GM12865 (cell line): Measurements from ENCODE around the gene SUN5.

Source experiments
- DNase-seq: peaks from one replicate; pipeline ENCODE4 v3.0.0; 2010; ENCODE audit warnings: low read depth
- H3K4me3 ChIP-seq: 2 replicates; pipeline ENCODE4 v1.5.1; 2011; ENCODE audit warnings: mild to moderate bottlenecking, low read depth, low read length, control low read depth
- CTCF ChIP-seq: IDR thresholded peaks from 2 replicates; pipeline ENCODE4 v1.5.1; 2011; ENCODE audit warnings: low read length, control low read depth, low read depth, inconsistent platforms; ENCODE audit not compliant: insufficient read depth; ENCODE audit errors: missing control alignments

The SUN5 gene

DNA sequence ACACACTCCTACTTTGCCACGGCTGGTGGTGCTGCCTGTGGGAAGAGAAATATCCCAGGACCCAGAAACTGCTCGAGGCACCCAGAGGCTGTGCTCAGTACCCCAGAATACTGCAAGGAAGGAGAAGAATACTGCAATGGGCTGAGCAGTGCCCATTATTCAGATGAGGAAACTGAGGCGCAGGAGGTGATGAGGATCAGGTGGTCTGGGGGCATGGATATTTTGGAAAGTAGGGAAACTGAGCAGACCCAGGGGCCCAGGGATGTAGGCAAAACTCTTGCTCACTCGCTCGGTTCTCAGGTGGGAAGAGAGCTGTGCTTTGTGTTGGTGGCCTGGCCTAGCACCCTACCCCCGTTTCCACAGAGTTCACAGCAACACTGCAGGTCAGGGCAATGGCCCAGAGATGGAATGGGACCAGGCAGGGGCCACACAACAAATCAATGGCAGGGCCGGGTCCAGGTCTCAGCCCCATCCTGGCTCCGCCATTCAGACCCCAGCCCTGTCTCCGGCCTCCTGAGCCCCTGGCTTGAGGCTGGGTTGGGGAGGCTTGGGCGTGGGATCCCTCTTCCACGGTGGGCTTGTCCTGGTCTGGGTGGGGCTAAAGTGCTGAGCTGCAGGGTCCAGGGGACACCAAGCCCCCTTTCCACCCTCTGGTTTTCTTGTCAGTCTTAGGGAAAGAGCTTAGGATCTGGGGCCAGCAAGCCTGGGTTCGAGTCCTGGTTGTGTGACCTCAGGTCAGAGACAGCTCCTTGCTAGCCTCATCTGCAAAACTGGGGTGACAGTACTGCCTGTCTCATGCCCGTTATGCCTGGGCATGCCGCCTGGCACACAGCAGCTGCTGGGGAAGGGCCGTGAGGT, 33.9 kb downstream of the SUN5 start:
- DNase-seq: no peak
- no peak for TF ChIP-seq CTCF
- H3K4me3 ChIP-seq: no peak overlapping the region

- DNase-seq: no peak
- H3K4me3 ChIP-seq: no peak overlapping the region
- TF ChIP-seq CTCF: no peak
Measured at GRCh38 chr20:32969356-32970114, 34.7 kb downstream of the SUN5 start.

GRCh38 chr20:32968478-32969241, 35.6 kb downstream of the SUN5 start:
- TF ChIP-seq CTCF: no peak
- DNase-seq: no peak
- H3K4me3 ChIP-seq: no peak overlapping the region

GRCh38 chr20:32967961-32968457, 36.2 kb downstream of the SUN5 start:
- H3K4me3 ChIP-seq: no peak overlapping the region
- no peak for DNase-seq

GRCh38 chr20:32966881-32967781, 37.1 kb downstream of the SUN5 start:
- TF ChIP-seq CTCF: no peak
- no peak overlapping the region for H3K4me3 ChIP-seq
- DNase-seq: peak; percentile 76

More at GRCh38 chr20:32967961-32968457, 36.2 kb downstream of the SUN5 start:
- TF ChIP-seq CTCF: no peak

GRCh38 chr20:32966382-32966781, 37.9 kb downstream of the SUN5 start:
- DNase-seq: no peak
- H3K4me3 ChIP-seq: no peak overlapping the region

More at GRCh38 chr20:32966382-32966781, 37.9 kb downstream of the SUN5 start:
- TF ChIP-seq CTCF: no peak
